AG04450 (cell line): ENCODE measurements around the gene IRF2. TPM values are rescaled to one million over a fixed set of nuclear protein-coding genes. Genes with fewer than 3 reads are reported as not detected.

Experiments
- CTCF ChIA-PET: fragments of 300-600, 350-600 bp; formaldehyde crosslinking; extraction: SDS; loops from one replicate; lab custom pipeline; 2022; ENCODE audit warnings: antibody characterized with exemption, inconsistent platforms; lab: Charles Lee
- POLR2A ChIA-PET: fragments of 350-600 bp; formaldehyde crosslinking; extraction: SDS; loops from one replicate; lab custom pipeline; 2021; ENCODE audit warnings: antibody characterized with exemption, inconsistent platforms; lab: Yijun Ruan, JAX
- DNase-seq: peaks from one replicate; pipeline ENCODE4 v3.0.0-alpha.2; 2011; ENCODE audit warnings: low read depth, low spot score
- H3K27ac ChIP-seq: one replicate; pipeline ENCODE4 v1.5.1; 2012; ENCODE audit warnings: low read depth, low read length, control low read depth
- H3K27me3 ChIP-seq: one replicate; pipeline ENCODE4 v1.6.0; 2012; ENCODE audit warnings: low read length; ENCODE audit not compliant: control insufficient read depth, insufficient read depth
- H3K4me3 ChIP-seq: 2 replicates; pipeline ENCODE4 v1.5.1; 2011; ENCODE audit warnings: mild to moderate bottlenecking, low read depth, low read length, control low read depth
- H3K9me3 ChIP-seq: 2 replicates; pipeline ENCODE4 v1.5.1; 2012; ENCODE audit warnings: low read length; ENCODE audit not compliant: control insufficient read depth, insufficient read depth
- CTCF ChIP-seq: IDR thresholded peaks from 2 replicates; pipeline ENCODE4 v1.5.1; 2011; ENCODE audit warnings: low read depth, low read length, control low read depth, inconsistent platforms
- polyA plus RNA-seq: library from polyadenylated mRNA; depleted of rRNA; stranded (reverse); fragments of >200 nt; gene quantifications from 2 replicates; pipeline ENCODE4 v1.2.3, GENCODE V29; 2011

Gene IRF2
- polyA plus RNA-seq, 1 experiment: 39.2 TPM

- ChIA-PET CTCF (no interaction called here), POLR2A (no interaction called here)
- no peak overlapping the region for H3K27ac ChIP-seq
- DNase-seq: no peak
- H3K27me3 ChIP-seq: no peaks in the 10 kb centered on the region
- no peak overlapping the region for H3K4me3 ChIP-seq
- no peak for TF ChIP-seq CTCF
- H3K9me3 ChIP-seq: no peaks in the 10 kb centered on the region
These were observed 110.0 kb downstream of the IRF2 start for GRCh38 chr4:184364100-184364921.

GRCh38 chr4:184363258-184363657, 111.1 kb downstream of the IRF2 start:
- TF ChIP-seq CTCF: no peak
- DNase-seq: no peak
- H3K27me3 ChIP-seq: no peaks in the 10 kb centered on the region
- ChIA-PET CTCF (no interaction called here), POLR2A (no interaction called here)
- no peak overlapping the region for H3K4me3 ChIP-seq
- H3K27ac ChIP-seq: no peak overlapping the region
- H3K9me3 ChIP-seq: no peaks in the 10 kb centered on the region

- Histone ChIP-seq H3K9me3 (peaks cover 5% of the 10 kb centered on the region; the same call in 1 of the 2 replicates), H3K27me3 (no peaks in the 10 kb centered on the region), H3K27ac (no peak overlapping the region), H3K4me3 (no peak overlapping the region)
- no peak for DNase-seq
- POLR2A ChIA-PET: no interaction called here
- CTCF ChIA-PET: interaction anchor here (1.3 kb wide), 1 partner anchor 111 kb away, joined by 3 read pairs; no protein-coding TSS in a partner anchor
- TF ChIP-seq CTCF: no peak
These were observed 112.0 kb downstream of the IRF2 start for GRCh38 chr4:184362396-184362795.

- Histone ChIP-seq H3K9me3 (peaks cover 6% of the 10 kb centered on the region; the same call in 1 of the 2 replicates), H3K27ac (no peak overlapping the region), H3K4me3 (no peak overlapping the region), H3K27me3 (no peaks in the 10 kb centered on the region)
- CTCF ChIA-PET: interaction anchor here (0.5 to 1.3 kb wide), 2 partner anchors 110 to 1818 kb away, joined by 3 to 4 read pairs; no protein-coding TSS in a partner anchor
- POLR2A ChIA-PET: no interaction called here
- no peak for TF ChIP-seq CTCF
- DNase-seq: no peak
These were observed 112.9 kb downstream of the IRF2 start for GRCh38 chr4:184361443-184361842.

- DNase-seq: no peak
- Histone ChIP-seq H3K4me3 (no peak overlapping the region), H3K27ac (no peak overlapping the region), H3K9me3 (peaks cover 6% of the 10 kb centered on the region; the same call in 1 of the 2 replicates), H3K27me3 (no peaks in the 10 kb centered on the region)
- TF ChIP-seq CTCF: no peak
- ChIA-PET POLR2A (no interaction called here), CTCF (interaction anchor here (0.7 kb wide), 1 partner anchor 1554 kb away, joined by 5 read pairs; no protein-coding TSS in a partner anchor)
These were observed 114.5 kb downstream of the IRF2 start for GRCh38 chr4:184359888-184360287.
